OCI-LY1 (cell line): ENCODE results near the gene SERPINB7.
"Not testable (repeated sequence)": the region's sequence is repeated elsewhere in the genome, so short reads cannot be mapped to it uniquely, and the experiment has no call there.

Experiments
- H2AFZ ChIP-seq: fragments of 200-600 bp; sonication (generic), shearing (Covaris generic); 2 replicates; pipeline ENCODE4 v1.6.0; 2014; ENCODE audit warnings: antibody characterized with exemption, mild to moderate bottlenecking, low read length
- H3F3A ChIP-seq: fragments of 200-600 bp; sonication (generic), shearing (Covaris generic); 2 replicates; pipeline ENCODE4 v1.6.0; 2014; ENCODE audit warnings: mild to moderate bottlenecking, antibody characterized with exemption, low read length, moderate library complexity; ENCODE audit not compliant: insufficient read depth
- H3K27ac ChIP-seq: fragments of 200-600 bp; sonication (generic); 2 replicates; pipeline ENCODE4 v1.5.1; 2014; ENCODE audit warnings: low read length, mixed run types, mild to moderate bottlenecking, low read depth; ENCODE audit not compliant: poor library complexity, severe bottlenecking
- H3K27me3 ChIP-seq: fragments of 200-600 bp; sonication (generic); 2 replicates; pipeline ENCODE4 v1.6.0; 2014; ENCODE audit warnings: antibody characterized with exemption, mild to moderate bottlenecking, low read length, moderate library complexity; ENCODE audit not compliant: insufficient read depth
- H3K36me3 ChIP-seq: fragments of 200-600 bp; sonication (generic); 2 replicates; pipeline ENCODE4 v1.6.1; 2014; ENCODE audit warnings: mild to moderate bottlenecking, antibody characterized with exemption, low read length, moderate library complexity, mixed read lengths; ENCODE audit not compliant: insufficient read depth
- H3K4me1 ChIP-seq: fragments of 200-600 bp; sonication (generic); 2 replicates; pipeline ENCODE4 v1.5.1; 2014; ENCODE audit warnings: mild to moderate bottlenecking, low read length, moderate library complexity; ENCODE audit not compliant: insufficient read depth, severe bottlenecking
- H3K4me2 ChIP-seq: fragments of 200-600 bp; sonication (generic), shearing (Covaris generic); 2 replicates; pipeline ENCODE4 v1.6.1; 2014; ENCODE audit warnings: low read length
- H3K4me3 ChIP-seq: fragments of 200-600 bp; sonication (generic); 2 replicates; pipeline ENCODE4 v1.5.1; 2014; ENCODE audit warnings: low read length, low read depth, mild to moderate bottlenecking, mixed read lengths; ENCODE audit not compliant: poor library complexity, severe bottlenecking
- H3K79me2 ChIP-seq: fragments of 200-600 bp; shearing (Covaris generic); 2 replicates; pipeline ENCODE4 v1.6.1; 2016; ENCODE audit warnings: mixed run types, low read length, mixed read lengths; ENCODE audit not compliant: insufficient read depth
- H3K9ac ChIP-seq: fragments of 200-600 bp; sonication (generic), shearing (Covaris generic); 2 replicates; pipeline ENCODE4 v1.6.1; 2014; ENCODE audit warnings: mild to moderate bottlenecking, low read length, mixed read lengths
- H3K9me2 ChIP-seq: fragments of 200-600 bp; sonication (generic), shearing (Covaris generic); 2 replicates; pipeline ENCODE4 v1.6.1; 2014; ENCODE audit warnings: low read depth, mild to moderate bottlenecking, low read length, mixed read lengths
- H3K9me3 ChIP-seq: fragments of 200-600 bp; shearing (Covaris generic); 2 replicates; pipeline ENCODE4 v1.6.1; 2014; ENCODE audit warnings: low read length, mixed read lengths
- H4K20me1 ChIP-seq: fragments of 200-600 bp; sonication (generic), shearing (Covaris generic); 2 replicates; pipeline ENCODE4 v1.6.0; 2016; ENCODE audit warnings: mild to moderate bottlenecking, low read length; ENCODE audit not compliant: insufficient read depth
- EZH2 ChIP-seq: fragments of 200-600 bp; sonication (generic), shearing (Covaris generic); IDR thresholded peaks from 2 replicates; pipeline ENCODE4 v1.8.0; 2017; ENCODE audit warnings: borderline replicate concordance, mixed run types, mild to moderate bottlenecking, antibody characterized with exemption, low read length, moderate library complexity, mixed read lengths
- TF ChIP-seq, protein P1 (sequence below): fragments of 200-600 bp; sonication (generic), shearing (Covaris generic); IDR thresholded peaks from 2 replicates; pipeline ENCODE4 v1.5.1; 2017; ENCODE audit warnings: mild to moderate bottlenecking, antibody characterized with exemption, low read length, moderate library complexity, mixed read lengths

Gene SERPINB7

GRCh38 chr18:63753676-63754075 is 21.5 kb upstream of the SERPINB7 start:
- no peak overlapping the region for H3K9ac ChIP-seq
- H3K27me3 ChIP-seq, result no peaks in the 10 kb centered on the region
- no peaks in the 10 kb centered on the region for H3F3A ChIP-seq
- H3K4me3 ChIP-seq, result no peak overlapping the region
- TF ChIP-seq, protein P1, sequence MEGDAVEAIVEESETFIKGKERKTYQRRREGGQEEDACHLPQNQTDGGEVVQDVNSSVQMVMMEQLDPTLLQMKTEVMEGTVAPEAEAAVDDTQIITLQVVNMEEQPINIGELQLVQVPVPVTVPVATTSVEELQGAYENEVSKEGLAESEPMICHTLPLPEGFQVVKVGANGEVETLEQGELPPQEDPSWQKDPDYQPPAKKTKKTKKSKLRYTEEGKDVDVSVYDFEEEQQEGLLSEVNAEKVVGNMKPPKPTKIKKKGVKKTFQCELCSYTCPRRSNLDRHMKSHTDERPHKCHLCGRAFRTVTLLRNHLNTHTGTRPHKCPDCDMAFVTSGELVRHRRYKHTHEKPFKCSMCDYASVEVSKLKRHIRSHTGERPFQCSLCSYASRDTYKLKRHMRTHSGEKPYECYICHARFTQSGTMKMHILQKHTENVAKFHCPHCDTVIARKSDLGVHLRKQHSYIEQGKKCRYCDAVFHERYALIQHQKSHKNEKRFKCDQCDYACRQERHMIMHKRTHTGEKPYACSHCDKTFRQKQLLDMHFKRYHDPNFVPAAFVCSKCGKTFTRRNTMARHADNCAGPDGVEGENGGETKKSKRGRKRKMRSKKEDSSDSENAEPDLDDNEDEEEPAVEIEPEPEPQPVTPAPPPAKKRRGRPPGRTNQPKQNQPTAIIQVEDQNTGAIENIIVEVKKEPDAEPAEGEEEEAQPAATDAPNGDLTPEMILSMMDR, result no peak
- TF ChIP-seq EZH2, result no peak
- no peaks in the 10 kb centered on the region for H3K79me2 ChIP-seq
- H3K4me2 ChIP-seq, result no peak overlapping the region
- H3K9me2 ChIP-seq, result no peaks in the 10 kb centered on the region
- no peaks in the 10 kb centered on the region for H3K4me1 ChIP-seq
- no peak overlapping the region for H3K27ac ChIP-seq
- no peaks in the 10 kb centered on the region for H3K36me3 ChIP-seq
- no peak overlapping the region for H2AFZ ChIP-seq
- no peaks in the 10 kb centered on the region for H3K9me3 ChIP-seq
- H4K20me1 ChIP-seq, result no peaks in the 10 kb centered on the region

DNA sequence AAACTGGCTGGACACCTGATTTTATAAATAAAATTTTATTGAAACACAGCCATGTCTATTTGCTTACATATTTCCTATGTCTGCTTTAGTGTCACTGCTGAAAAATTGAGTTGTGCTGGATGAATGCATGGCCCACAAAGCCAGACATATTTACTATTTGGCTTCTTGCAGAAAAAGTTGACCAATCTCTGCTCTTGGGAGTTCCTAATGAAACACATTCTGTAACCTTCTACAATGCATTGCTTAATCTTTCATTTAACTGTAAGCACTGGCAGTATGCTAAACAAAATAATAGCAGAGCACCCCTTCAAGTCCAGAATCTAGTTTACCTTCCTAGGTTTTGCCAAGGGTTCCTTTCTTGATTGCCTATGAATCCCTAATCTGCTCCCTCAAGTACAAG is 17.7 kb upstream of the SERPINB7 start:
- Histone ChIP-seq H3K9me3 (no peaks in the 10 kb centered on the region), H3K4me3 (no peak overlapping the region), H3K79me2 (no peaks in the 10 kb centered on the region), H3K27ac (no peak overlapping the region), H3K4me2 (no peak overlapping the region), H3K9ac (no peak overlapping the region), H3F3A (no peaks in the 10 kb centered on the region), H3K36me3 (no peaks in the 10 kb centered on the region), H4K20me1 (no peaks in the 10 kb centered on the region), H3K4me1 (no peaks in the 10 kb centered on the region), H2AFZ (no peak overlapping the region), H3K9me2 (no peaks in the 10 kb centered on the region), H3K27me3 (no peaks in the 10 kb centered on the region)
- no peak for TF ChIP-seq EZH2
- TF ChIP-seq, protein P1, result no peak

- Histone ChIP-seq H3F3A (no peaks in the 10 kb centered on the region), H4K20me1 (no peaks in the 10 kb centered on the region), H3K4me2 (no peak overlapping the region), H3K9me3 (no peaks in the 10 kb centered on the region), H3K27ac (no peak overlapping the region), H3K4me3 (no peak overlapping the region), H2AFZ (no peak overlapping the region), H3K36me3 (no peaks in the 10 kb centered on the region), H3K9me2 (no peaks in the 10 kb centered on the region), H3K27me3 (no peaks in the 10 kb centered on the region), H3K79me2 (no peaks in the 10 kb centered on the region), H3K4me1 (no peaks in the 10 kb centered on the region), H3K9ac (no peak overlapping the region)
- TF ChIP-seq, protein P1, result no peak
- TF ChIP-seq EZH2, result no peak
Observed at GRCh38 chr18:63758615-63759240, 16.5 kb upstream of the SERPINB7 start.

- H3K36me3 ChIP-seq, H3K9me3 ChIP-seq, H3K9ac ChIP-seq, H2AFZ ChIP-seq, H3F3A ChIP-seq, H3K4me2 ChIP-seq, H3K27me3 ChIP-seq, H3K79me2 ChIP-seq, H3K4me1 ChIP-seq, H3K27ac ChIP-seq, H4K20me1 ChIP-seq, H3K9me2 ChIP-seq, H3K4me3 ChIP-seq: not testable (repeated sequence)
Observed at GRCh38 chr18:63759786-63760185, 15.4 kb upstream of the SERPINB7 start.
